Astrocyte (in vitro differentiated cells and primary cell): ENCODE measurements around the gene C1orf174. TPM values are rescaled to one million over a fixed set of nuclear protein-coding genes. Genes with fewer than 3 reads are reported as not detected.

Experiments used
- DNase-seq: peaks from one replicate; pipeline ENCODE4 v3.0.0-alpha.2; 2010; ENCODE audit warnings: low read depth
- FAIRE-seq: peaks from 2 replicates; lab custom pipeline; 2011; peaks lifted over from hg19 to GRCh38; lab: Jason Lieb, UNC
- H2AFZ ChIP-seq: 2 replicates; pipeline ENCODE4 v1.6.0; 2012; ENCODE audit warnings: low read depth, low read length, inconsistent platforms
- H3K27ac ChIP-seq: 2 replicates; pipeline ENCODE4 v1.5.1; 2011; ENCODE audit warnings: low read depth, low read length, inconsistent platforms
- H3K27me3 ChIP-seq: 2 replicates; pipeline ENCODE4 v1.6.0; 2011; ENCODE audit warnings: low read length, inconsistent platforms; ENCODE audit not compliant: insufficient read depth
- H3K36me3 ChIP-seq: 2 replicates; pipeline ENCODE4 v1.5.1; 2011; ENCODE audit warnings: low read length, inconsistent platforms; ENCODE audit not compliant: insufficient read depth
- H3K4me1 ChIP-seq: 2 replicates; pipeline ENCODE4 v1.5.1; 2011; ENCODE audit warnings: low read length, inconsistent platforms; ENCODE audit not compliant: insufficient read depth
- H3K4me2 ChIP-seq: 2 replicates; pipeline ENCODE4 v1.6.0; 2012; ENCODE audit warnings: low read length, inconsistent platforms
- H3K4me3 ChIP-seq: 2 replicates; pipeline ENCODE4 v1.5.1; 2011; ENCODE audit warnings: low read depth, mild to moderate bottlenecking, low read length, inconsistent platforms; ENCODE audit not compliant: insufficient read depth
- H3K79me2 ChIP-seq: 2 replicates; pipeline ENCODE4 v1.6.0; 2012; ENCODE audit warnings: mild to moderate bottlenecking, low read length, inconsistent platforms; ENCODE audit not compliant: insufficient read depth
- H3K9ac ChIP-seq: 2 replicates; pipeline ENCODE4 v1.6.0; 2012; ENCODE audit warnings: mild to moderate bottlenecking, low read length, inconsistent platforms
- H3K9me3 ChIP-seq: 2 replicates; pipeline ENCODE4 v1.5.1; 2012; ENCODE audit warnings: low read depth, mild to moderate bottlenecking, low read length, inconsistent platforms; ENCODE audit not compliant: insufficient read depth
- H4K20me1 ChIP-seq: 2 replicates; pipeline ENCODE4 v1.6.0; 2012; ENCODE audit warnings: low read length, inconsistent platforms; ENCODE audit not compliant: insufficient read depth
- H3K27ac Mint-ChIP-seq: one replicate; pipeline ENCODE4 v1.8.0; 2021; ENCODE audit warnings: mild to moderate bottlenecking, mixed read lengths; ENCODE audit not compliant: unreplicated experiment
- H3K27me3 Mint-ChIP-seq: one replicate; pipeline ENCODE4 v1.8.0; 2021; ENCODE audit warnings: low read depth, mixed read lengths; ENCODE audit not compliant: unreplicated experiment
- H3K36me3 Mint-ChIP-seq: one replicate; pipeline ENCODE4 v1.8.0; 2021; ENCODE audit warnings: low read depth, mixed read lengths; ENCODE audit not compliant: unreplicated experiment
- H3K4me1 Mint-ChIP-seq: one replicate; pipeline ENCODE4 v1.8.0; 2021; ENCODE audit warnings: low read depth, mixed read lengths; ENCODE audit not compliant: unreplicated experiment
- H3K4me3 Mint-ChIP-seq: one replicate; pipeline ENCODE4 v1.8.0; 2021; ENCODE audit warnings: mild to moderate bottlenecking, moderate library complexity, mixed read lengths; ENCODE audit not compliant: unreplicated experiment
- H3K9me3 Mint-ChIP-seq: one replicate; pipeline ENCODE4 v1.8.0; 2021; ENCODE audit warnings: mild to moderate bottlenecking, mixed read lengths; ENCODE audit not compliant: unreplicated experiment
- CTCF ChIP-seq: IDR thresholded peaks from 2 replicates; pipeline ENCODE4 v1.5.1; 2011; ENCODE audit warnings: low read depth, mild to moderate bottlenecking, inconsistent platforms, low read length, moderate library complexity; ENCODE audit not compliant: insufficient read depth
- EZH2 ChIP-seq: IDR thresholded peaks from 2 replicates; pipeline ENCODE4 v1.6.1; 2012; ENCODE audit warnings: mild to moderate bottlenecking, low read length, inconsistent platforms; ENCODE audit not compliant: insufficient read depth
- total RNA-seq: library from RNA; stranded (reverse); gene quantifications from 2 replicates; pipeline ENCODE4 v1.2.1, GENCODE V29; 2021

Gene C1orf174
- total RNA-seq, 1 donor from 2014 or later = 26.1 TPM

- Histone ChIP-seq H3K79me2 (peaks cover 5% of the 10 kb centered on the region), H3K4me3 (no peak overlapping the region), H3K27ac (no peak overlapping the region), H3K9me3 (no peaks in the 10 kb centered on the region), H3K4me1 (peaks cover 4% of the 10 kb centered on the region), H4K20me1 (peaks cover 14% of the 10 kb centered on the region), H3K9ac (no peak overlapping the region), H3K4me2 (no peak overlapping the region), H3K36me3 (no peaks in the 10 kb centered on the region), H3K27me3 (no peaks in the 10 kb centered on the region), H2AFZ (no peak overlapping the region)
- no peak for TF ChIP-seq EZH2
- TF ChIP-seq CTCF = no peak
- DNase-seq = no peak
- no peaks in the 10 kb centered on the region for H3K9me3 Mint-ChIP-seq
- no peak for FAIRE-seq
- H3K27ac Mint-ChIP-seq = peak overlapping the region; percentile 67
- peaks cover 1% of the 10 kb centered on the region for H3K4me1 Mint-ChIP-seq
- H3K4me3 Mint-ChIP-seq = no peak overlapping the region
- H3K36me3 Mint-ChIP-seq = peaks cover 4% of the 10 kb centered on the region
- no peaks in the 10 kb centered on the region for H3K27me3 Mint-ChIP-seq
Measured at GRCh38 chr1:3863231-3863935, 36.7 kb downstream of the C1orf174 start.

DNA sequence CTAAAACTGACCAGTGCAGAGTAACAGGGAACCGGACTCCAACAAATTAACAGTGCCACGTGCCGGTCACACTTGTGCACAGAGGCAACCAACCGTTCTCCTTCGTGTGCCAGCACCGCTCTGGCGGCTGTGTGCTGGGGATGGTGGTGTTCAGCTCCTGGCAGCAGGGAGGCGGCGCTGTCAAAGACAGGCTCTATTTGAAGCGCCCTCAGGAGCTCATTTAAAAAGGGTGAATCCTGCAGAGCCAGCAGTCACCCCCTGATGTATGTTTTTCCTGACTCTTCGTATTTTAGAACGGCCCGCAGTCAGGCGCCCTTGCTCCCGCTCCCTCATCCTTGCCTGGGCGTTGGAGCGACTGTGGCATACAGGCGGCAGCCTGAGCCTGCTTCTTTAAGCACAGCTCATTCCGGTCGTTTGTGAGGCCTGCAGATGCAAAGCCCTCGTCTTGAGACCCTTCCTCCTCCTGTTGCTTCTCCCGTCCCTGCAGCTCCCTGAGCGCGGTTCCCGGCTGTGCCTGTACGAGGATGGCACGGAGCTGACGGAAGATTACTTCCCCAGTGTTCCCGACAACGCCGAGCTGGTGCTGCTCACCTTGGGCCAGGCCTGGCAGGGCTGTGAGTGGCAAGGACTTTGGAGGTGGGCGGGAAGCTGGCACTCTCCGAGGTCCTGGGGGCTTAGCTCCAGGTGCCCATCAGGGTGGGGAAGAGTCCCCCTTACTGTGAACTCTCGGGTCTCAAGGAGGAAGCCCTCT lies 41.7 kb downstream of the C1orf174 start:
- peak; percentile 43 for TF ChIP-seq EZH2
- peak; percentile 10 for TF ChIP-seq CTCF
- Histone ChIP-seq H3K36me3 (no peaks in the 10 kb centered on the region), H3K9ac (peak overlapping the region; percentile 85), H3K4me1 (peaks cover 15% of the 10 kb centered on the region), H3K79me2 (peaks cover 33% of the 10 kb centered on the region), H3K4me3 (peak overlapping the region; percentile 81), H3K27ac (no peak overlapping the region), H3K27me3 (no peaks in the 10 kb centered on the region), H3K4me2 (peak overlapping the region; percentile 88), H3K9me3 (no peaks in the 10 kb centered on the region), H4K20me1 (peaks cover 43% of the 10 kb centered on the region), H2AFZ (peak overlapping the region; percentile 96)
- H3K9me3 Mint-ChIP-seq = no peaks in the 10 kb centered on the region
- FAIRE-seq (no peak), DNase-seq (peak; percentile 14)
- H3K4me1 Mint-ChIP-seq = peaks cover 2% of the 10 kb centered on the region
- peak overlapping the region; percentile 97 for H3K4me3 Mint-ChIP-seq
- no peaks in the 10 kb centered on the region for H3K27me3 Mint-ChIP-seq
- H3K27ac Mint-ChIP-seq = no peak overlapping the region
- no peaks in the 10 kb centered on the region for H3K36me3 Mint-ChIP-seq

- Histone ChIP-seq H3K4me2 (peak overlapping the region; percentile 88), H3K27ac (no peak overlapping the region), H2AFZ (peak overlapping the region; percentile 96), H3K4me1 (peaks cover 15% of the 10 kb centered on the region), H3K4me3 (peak overlapping the region; percentile 81), H3K9ac (peak overlapping the region; percentile 85), H4K20me1 (peaks cover 49% of the 10 kb centered on the region), H3K27me3 (no peaks in the 10 kb centered on the region), H3K9me3 (no peaks in the 10 kb centered on the region), H3K36me3 (no peaks in the 10 kb centered on the region), H3K79me2 (peaks cover 38% of the 10 kb centered on the region)
- FAIRE-seq = no peak
- Mint-ChIP-seq H3K4me1 (peaks cover 6% of the 10 kb centered on the region), H3K9me3 (no peaks in the 10 kb centered on the region), H3K27ac (no peak overlapping the region), H3K4me3 (peak overlapping the region; percentile 97), H3K36me3 (no peaks in the 10 kb centered on the region), H3K27me3 (no peaks in the 10 kb centered on the region)
- DNase-seq = no peak
- TF ChIP-seq EZH2 = no peak
- TF ChIP-seq CTCF = no peak
Measured at GRCh38 chr1:3857791-3858129, 42.3 kb downstream of the C1orf174 start.
